ENCODE data around the gene LYRM4.

Gene LYRM4

GRCh38 chr6:5203546-5203945 is 57.2 kb downstream of the LYRM4 start:
- no peak for DNase-seq

DNA sequence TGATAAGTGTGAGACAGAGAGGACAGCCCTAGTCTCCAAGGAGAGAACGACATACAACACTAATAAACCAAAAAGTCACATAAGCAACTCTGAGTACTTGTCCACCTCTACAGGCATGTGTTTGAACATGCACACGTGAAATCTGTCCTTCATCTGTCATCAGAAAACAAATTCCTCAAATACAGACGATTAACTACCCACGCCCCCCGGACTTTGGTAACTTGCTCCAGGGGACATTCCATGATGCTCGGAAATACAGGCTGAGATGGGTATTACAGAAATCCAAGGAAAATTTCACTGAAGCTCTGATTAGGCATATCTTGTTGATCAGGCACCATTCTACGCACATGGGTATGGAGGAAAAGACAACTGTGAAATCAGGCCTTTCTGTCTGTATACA is 57.8 kb downstream of the LYRM4 start:
- no peak for DNase-seq

DNA sequence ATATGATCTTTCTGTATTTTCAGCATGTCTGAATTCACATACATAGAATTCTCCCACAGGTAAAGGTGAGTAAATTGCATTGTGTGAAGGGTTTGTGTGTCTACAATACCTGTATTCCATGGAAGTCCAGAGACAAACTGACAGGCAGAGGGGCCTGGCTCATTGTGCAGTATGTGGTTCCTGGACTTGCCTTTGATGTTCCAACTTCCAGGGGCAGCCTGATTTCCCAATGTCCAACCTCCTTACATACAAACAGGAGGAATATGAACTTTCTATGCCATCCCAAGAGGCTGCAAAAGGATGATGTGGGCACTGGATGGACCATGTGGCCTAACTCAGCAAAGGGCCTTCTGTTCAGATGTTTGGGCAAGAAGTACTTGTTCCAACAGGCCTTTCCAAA is 58.5 kb downstream of the LYRM4 start:
- no peak for DNase-seq

DNA sequence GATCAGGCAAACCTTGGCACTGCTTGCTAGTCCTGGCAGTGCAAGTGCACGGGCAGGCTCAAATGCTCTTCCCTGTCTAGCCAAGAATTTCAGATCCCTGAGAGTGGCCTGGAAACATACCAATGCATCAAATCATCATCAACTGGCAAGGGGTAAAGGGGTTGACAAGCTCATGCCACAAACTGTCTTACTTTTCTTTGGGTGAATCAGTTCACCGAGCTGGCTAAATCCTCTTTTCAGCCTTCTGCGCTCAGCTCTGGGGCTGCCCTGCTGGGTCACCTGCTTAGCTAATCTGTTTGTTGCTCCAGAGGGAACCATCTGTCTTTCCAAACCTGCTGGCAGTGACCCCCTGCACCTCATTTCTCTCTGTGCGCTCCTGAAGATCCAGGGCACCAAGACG is 59.5 kb downstream of the LYRM4 start:
- no peak for DNase-seq

GRCh38 chr6:5199702-5200101 is 61.0 kb downstream of the LYRM4 start:
- no peak for DNase-seq

GRCh38 chr6:5199283-5199682 is 61.5 kb downstream of the LYRM4 start:
- no peak for DNase-seq

DNA sequence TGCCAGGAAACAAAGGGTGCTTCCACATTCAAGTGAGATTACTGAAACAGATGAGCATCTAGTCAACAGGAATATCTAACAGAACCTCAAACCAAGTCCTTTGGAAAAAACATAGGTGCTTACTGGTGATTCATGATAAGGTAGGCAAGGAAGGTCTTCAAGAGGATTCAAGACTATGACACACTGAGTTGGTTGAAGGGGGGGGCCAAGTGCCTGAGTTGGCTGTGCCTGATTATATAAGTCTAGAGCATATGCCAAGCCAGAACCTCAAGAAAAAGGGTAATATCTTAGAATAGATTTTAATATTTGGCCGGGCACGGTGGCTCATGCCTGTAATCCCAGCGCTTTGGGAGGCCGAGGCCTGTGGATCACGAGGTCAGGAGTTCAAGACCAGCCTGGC is 63.7 kb downstream of the LYRM4 start:
- DNase-seq: no peak

DNA sequence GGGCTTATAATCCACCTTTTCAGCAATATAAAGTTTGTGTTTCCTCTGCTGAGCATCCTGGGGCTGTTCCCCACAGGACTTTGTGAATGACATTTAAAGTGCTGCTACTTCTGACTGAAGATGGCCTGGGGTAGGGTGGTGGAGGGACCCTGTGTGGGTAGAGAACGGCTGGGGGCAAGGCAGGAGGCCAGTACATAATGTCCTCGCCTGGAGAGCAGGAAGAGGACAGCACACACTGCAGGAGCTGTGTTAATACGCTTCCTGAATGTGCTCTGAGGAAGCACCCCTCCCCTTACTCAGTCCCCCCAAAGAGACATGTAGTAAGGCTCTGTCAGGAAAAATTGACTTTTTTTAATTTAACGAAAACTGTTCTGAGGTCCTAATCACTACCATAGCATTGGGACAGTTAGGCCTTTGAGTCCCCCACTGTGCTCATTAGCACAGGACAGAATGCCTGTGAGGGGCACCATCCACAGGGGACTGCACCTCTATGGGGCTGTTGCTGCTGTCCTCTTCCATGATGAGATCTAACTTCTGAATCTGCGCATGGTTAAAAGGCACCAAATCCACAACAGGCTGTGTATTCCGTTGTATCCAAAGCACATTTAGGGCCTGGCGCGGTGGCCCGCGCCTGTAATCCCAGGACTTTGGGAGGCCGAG is 68.5 kb downstream of the LYRM4 start:
- DNase-seq: no peak

DNA sequence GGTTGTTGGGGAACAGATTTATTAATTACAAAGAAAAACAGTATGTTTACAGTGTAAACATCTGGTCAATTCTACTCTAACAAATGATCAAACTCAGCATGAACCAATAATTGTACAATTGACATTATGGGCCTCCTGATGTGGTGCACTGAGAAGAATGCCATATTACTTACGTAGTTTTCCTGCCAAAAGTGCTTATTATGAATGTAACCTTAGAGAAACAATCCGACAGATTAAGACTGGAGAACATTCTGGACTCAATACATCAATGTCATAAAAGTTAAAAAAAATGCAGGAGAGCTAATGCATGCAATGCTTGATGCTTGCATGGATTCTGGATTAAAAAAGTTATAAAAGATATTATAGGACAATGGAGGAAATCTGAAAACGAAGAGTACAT is 69.0 kb downstream of the LYRM4 start:
- no peak for DNase-seq

- no peak for DNase-seq
Observed at GRCh38 chr6:5191222-5191621, 69.5 kb downstream of the LYRM4 start.

- DNase-seq: no peak
Observed at GRCh38 chr6:5190507-5190906, 70.2 kb downstream of the LYRM4 start.

- no peak for DNase-seq
Observed at GRCh38 chr6:5188646-5189045, 72.1 kb downstream of the LYRM4 start.

DNA sequence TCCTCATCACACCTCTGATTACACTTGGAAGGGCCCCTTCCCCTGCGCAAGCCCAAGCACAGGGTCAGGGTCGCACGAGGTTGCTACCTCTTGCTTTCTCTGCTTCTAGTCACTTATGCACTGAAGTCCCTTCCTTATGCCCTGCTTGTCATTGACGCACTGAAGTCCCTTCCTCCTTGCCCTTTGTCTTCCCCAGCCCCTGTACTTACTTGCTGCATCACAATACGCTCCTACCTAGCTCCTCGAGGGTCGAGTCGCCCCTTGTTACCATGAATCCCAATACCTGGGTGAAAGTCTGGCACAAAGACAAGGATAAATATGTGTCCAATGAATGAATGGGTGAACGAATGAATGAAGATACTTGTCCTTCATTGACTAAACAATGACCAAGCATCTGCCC is 75.9 kb downstream of the LYRM4 start:
- no peak for DNase-seq

GRCh38 chr6:5184218-5184617 is 76.5 kb downstream of the LYRM4 start:
- no peak for DNase-seq

DNA sequence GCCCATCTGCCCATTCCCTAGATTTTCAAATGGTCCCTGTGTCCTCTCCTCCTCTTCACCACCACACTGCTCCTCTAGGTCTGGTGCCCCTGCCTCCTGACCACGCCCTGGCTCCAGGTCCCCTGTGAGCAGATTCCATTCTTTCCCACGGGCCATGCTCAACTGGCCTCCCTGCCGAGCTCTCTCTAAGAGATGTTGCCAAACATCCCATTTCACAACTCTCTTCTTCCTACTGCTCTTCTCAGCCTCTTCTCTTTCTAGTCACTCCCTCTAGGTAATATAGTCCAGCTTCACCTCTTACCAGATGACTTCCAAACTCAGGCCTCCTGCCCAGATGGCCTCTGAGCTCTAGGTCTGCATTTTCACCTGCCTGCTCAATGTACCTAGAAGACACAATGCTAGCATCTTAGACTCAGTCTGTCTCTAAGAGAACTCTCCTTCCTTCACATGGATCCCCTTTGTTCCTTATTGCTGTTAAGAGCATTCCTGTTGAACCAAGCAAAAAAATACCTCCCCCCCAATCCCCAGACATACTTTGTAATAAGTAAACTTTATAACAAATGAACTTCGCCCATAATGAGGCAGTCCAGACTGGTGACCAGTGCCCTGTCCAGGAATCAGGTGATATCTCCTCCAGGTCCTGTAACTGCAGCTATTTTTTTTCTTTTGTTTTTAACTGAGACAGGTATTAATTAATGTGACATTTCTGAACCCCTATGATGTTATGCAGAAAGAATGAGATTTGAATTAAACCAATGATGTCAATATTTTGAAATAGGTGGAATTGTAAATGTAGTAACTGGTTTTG is 79.0 kb downstream of the LYRM4 start:
- DNase-seq: no peak

GRCh38 chr6:5180636-5181035 is 80.1 kb downstream of the LYRM4 start:
- DNase-seq: no peak

GRCh38 chr6:5179917-5180316 is 80.8 kb downstream of the LYRM4 start:
- no peak for DNase-seq

- no peak for DNase-seq
Observed at GRCh38 chr6:5178806-5179205, 81.9 kb downstream of the LYRM4 start.

DNA sequence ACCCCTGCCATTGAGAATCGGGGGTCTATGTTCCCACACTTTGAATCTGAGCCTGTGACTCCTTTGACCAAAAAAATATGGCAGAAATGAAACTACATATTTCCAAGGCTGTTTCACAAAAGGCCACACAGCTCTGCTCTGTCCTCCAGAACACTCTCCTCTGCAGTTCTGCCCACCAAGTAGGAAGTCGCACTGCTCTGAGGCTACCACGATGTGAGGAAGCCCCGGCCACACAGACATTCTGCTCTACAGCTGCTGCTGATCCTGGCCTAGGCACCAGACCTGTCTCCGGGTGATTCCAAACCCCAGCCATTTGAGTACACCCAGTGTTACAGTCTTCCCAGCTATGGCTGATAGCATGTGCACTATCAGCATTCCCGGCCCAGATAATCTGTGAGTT is 85.1 kb downstream of the LYRM4 start:
- no peak for DNase-seq

DNA sequence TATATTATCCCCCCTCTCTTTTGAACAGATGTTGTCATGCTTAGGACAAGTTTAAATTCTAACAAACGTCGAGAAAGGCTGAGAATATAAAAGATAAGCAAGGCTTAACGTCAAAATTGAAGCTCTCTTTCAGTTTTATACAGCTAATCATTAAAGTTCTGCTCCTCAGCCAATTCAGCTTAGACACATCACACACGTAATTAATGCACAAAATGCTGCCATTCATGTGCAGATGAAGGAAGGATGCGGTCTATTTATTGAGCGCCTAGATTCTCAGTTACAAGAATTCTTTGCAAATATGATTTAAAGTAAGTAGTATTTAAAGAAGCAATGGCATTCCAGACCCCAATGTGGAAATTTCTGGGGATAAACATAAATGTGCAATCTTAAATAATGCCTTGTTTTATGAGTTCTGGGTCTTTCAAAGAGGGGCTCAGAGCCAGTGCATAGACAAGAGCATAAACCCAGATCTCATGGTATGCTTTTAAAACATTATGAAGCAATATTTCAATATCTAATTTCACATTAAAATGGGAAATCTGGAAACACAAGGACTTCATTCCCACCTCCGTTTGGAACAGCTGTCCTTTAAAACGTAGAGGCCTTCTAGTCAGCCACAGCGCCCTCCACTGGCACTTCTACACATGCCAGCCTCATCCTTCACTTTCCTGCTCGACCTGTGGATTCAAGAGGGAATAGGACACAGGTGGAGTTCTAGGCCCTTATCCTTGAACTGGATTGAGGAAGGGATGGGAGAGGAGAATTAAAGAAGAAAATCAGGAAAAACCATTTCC is 85.8 kb downstream of the LYRM4 start:
- DNase-seq: no peak

DNA sequence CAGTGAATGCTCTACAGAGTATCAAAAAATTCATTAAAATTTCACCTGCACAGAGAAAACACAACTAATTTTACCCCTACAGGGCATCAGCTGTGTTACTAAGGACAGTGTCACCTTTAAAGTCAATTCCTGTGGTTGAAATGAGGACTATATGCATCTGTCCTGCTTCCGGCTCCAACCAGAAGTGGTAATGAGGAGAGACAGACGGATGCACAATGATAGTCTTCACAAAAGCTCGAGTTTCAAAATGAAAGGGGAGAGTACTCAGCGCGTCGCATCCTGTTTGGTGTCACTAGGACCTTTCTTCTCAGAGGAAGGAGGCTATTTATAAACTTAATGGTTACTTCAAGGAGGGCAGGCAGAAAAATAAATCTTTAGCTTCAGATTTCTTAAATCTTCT is 86.5 kb downstream of the LYRM4 start:
- no peak for DNase-seq

GRCh38 chr6:5173810-5174209 is 86.9 kb downstream of the LYRM4 start:
- DNase-seq: no peak

- DNase-seq: no peak
Observed at GRCh38 chr6:5172897-5173474, 87.8 kb downstream of the LYRM4 start.

All from NCI-H2107 (cell line).